Testis (tissue), 3 donors: ENCODE data around the gene RCOR1. TPM values are rescaled to one million over a fixed set of nuclear protein-coding genes. Genes with fewer than 3 reads are reported as not detected.

ENCODE experiments used
- DNase-seq: peaks from one replicate; pipeline ENCODE4 v3.0.0-alpha.2; 2019
- H3K27ac ChIP-seq, 2 donors: fragments of 200-600 bp; sonication (generic); one replicate each; pipeline ENCODE4 v1.5.1; 2019
- H3K27me3 ChIP-seq: fragments of 200-600 bp; sonication (generic); one replicate; pipeline ENCODE4 v1.5.1; 2019
- H3K36me3 ChIP-seq: fragments of 200-600 bp; sonication (generic); one replicate; pipeline ENCODE4 v1.5.1; 2017; ENCODE audit warnings: low read depth; ENCODE audit errors: missing control alignments
- H3K4me1 ChIP-seq: fragments of 200-600 bp; sonication (generic); one replicate; pipeline ENCODE4 v1.5.1; 2019
- H3K4me3 ChIP-seq, 2 donors: fragments of 200-600 bp; sonication (generic); one replicate each; pipeline ENCODE4 v1.5.1; 2017 to 2019
- H3K9me3 ChIP-seq: fragments of 200-600 bp; sonication (generic); one replicate; pipeline ENCODE4 v1.5.1; 2017
- CTCF ChIP-seq, 3 experiments: fragments of 450-650 bp in 2 of 3; fragments of 200-600 bp in 1 of 3; sonication (generic) in 1 of 3; IDR thresholded peaks; one replicate each; pipeline ENCODE4 v1.5.1; 2016 to 2019; ENCODE audit warnings: antibody characterized with exemption in 3 of 3, mild to moderate bottlenecking in 2 of 3, moderate library complexity in 1 of 3
- POLR2A ChIP-seq: fragments of 450-650 bp; IDR thresholded peaks from one replicate; pipeline ENCODE4 v1.6.1; 2017; ENCODE audit warnings: antibody characterized with exemption, mild to moderate bottlenecking, moderate library complexity
- WGBS, 2 donors: methylation state at CpG; one replicate each; pipeline ENCODE4 v1.1.5; 2018; 5-methylcytosine and 5-hydroxymethylcytosine counted together
- intact Hi-C: fragments of 100-400 bp; cut with DNase I; formaldehyde crosslinking; loops from one replicate; pipeline ENCODE4 v1.15.1; 2023; ENCODE audit warnings: low total_unique reads
- polyA plus RNA-seq: library from polyadenylated mRNA; stranded (reverse); fragments of 350-450 nt; fragmentation: Illumina TruSeq; extraction: RNeasy Lipid Tissue Mini Kit (QIAGEN cat#74804); gene quantifications from one replicate; pipeline ENCODE4 v1.2.3, GENCODE V29; 2014; ENCODE audit warnings: low read depth, low replicate concordance; ENCODE audit not compliant: insufficient read depth
- total RNA-seq, 2 donors: library from RNA; depleted of rRNA; stranded (reverse); fragments of >200 nt; gene quantifications; one replicate each; pipeline ENCODE4 v1.2.3, GENCODE V29; 2016

Gene RCOR1
- total and polyA plus RNA-seq, 3 donors from 2014 or later = 33.8 to 37.8 (median 33.9) TPM

- whole genome bisulfite sequencing, 2 donors = 89 to 97% methylated on average over 5 to 12 of the region's 12 CpGs
- no peak for TF ChIP-seq POLR2A
- TF ChIP-seq CTCF (IDR thresholded peaks at IDR 0.05) = no peak
- Histone ChIP-seq H3K27me3 (no peaks in the 10 kb centered on the region), H3K9me3 (no peaks in the 10 kb centered on the region), H3K36me3 (no peaks in the 10 kb centered on the region), H3K4me1 (no peaks in the 10 kb centered on the region), H3K27ac (no peak overlapping the region), H3K4me3 (no peak overlapping the region)
- DNase-seq = no peak
- intact Hi-C loops = no loop called here
Observed at GRCh38 chr14:102557434-102558226, 34.8 kb upstream of the RCOR1 start.

- DNase-seq = no peak
- intact Hi-C loops = no loop called here
- TF ChIP-seq CTCF (IDR thresholded peaks at IDR 0.05) (no peak), POLR2A (no peak)
- 71 to 92% methylated on average over 2 to 4 of the region's 4 CpGs for WGBS, 2 donors
- H3K36me3 ChIP-seq = no peaks in the 10 kb centered on the region
- no peaks in the 10 kb centered on the region for H3K27me3 ChIP-seq
- H3K9me3 ChIP-seq = no peaks in the 10 kb centered on the region
- H3K27ac ChIP-seq = no peak overlapping the region
- no peak overlapping the region for H3K4me3 ChIP-seq
- H3K4me1 ChIP-seq = no peaks in the 10 kb centered on the region
Observed at GRCh38 chr14:102558556-102558955, 33.9 kb upstream of the RCOR1 start.

DNA sequence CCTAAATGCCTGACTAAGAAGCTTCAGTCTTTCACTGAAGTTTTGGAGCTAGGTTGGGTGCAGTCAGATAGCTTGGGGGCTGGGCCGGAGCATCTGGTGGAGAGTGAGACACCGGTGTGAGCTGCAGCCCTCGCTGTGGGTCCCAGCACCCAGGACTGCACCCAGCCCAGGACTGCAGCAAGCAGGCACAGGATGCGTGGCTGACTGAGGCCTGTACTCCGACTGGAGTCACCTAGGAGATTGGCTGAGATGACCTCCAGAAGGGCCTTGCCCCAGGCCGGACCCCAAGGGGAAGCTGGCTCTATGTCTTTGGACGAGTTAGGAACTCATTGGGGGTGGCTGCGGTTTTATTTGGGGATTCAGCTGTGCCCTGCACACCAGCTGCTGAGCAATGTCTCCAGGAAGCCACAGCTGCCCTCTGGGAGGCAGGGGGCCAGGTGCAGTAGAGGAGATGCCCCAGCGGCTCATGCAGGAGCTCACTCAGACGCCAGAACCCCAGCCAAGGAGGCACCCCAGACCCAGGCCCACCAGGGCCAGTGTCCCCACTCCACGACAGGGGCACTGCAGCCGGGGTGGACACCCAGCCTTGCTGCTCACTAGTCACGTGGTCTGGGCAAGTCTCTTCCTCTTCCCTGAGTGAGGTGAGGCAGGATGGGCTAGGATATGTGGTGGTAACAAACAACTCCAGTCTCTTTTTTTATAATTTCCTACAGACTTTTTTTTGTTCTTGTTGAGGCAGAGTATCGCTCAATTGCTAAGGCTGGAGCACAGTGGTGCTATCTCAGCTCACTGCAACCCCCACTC is 31.8 kb upstream of the RCOR1 start:
- no peak for TF ChIP-seq CTCF (IDR thresholded peaks at IDR 0.05)
- no peak for TF ChIP-seq POLR2A
- Histone ChIP-seq H3K27ac (no peak overlapping the region), H3K36me3 (no peaks in the 10 kb centered on the region), H3K4me3 (no peak overlapping the region), H3K9me3 (no peaks in the 10 kb centered on the region), H3K4me1 (no peaks in the 10 kb centered on the region), H3K27me3 (no peaks in the 10 kb centered on the region)
- 78 to 80% methylated on average over 8 to 14 of the region's 14 CpGs for WGBS, 2 donors
- no peak for DNase-seq
- intact Hi-C loops = no loop called here

DNA sequence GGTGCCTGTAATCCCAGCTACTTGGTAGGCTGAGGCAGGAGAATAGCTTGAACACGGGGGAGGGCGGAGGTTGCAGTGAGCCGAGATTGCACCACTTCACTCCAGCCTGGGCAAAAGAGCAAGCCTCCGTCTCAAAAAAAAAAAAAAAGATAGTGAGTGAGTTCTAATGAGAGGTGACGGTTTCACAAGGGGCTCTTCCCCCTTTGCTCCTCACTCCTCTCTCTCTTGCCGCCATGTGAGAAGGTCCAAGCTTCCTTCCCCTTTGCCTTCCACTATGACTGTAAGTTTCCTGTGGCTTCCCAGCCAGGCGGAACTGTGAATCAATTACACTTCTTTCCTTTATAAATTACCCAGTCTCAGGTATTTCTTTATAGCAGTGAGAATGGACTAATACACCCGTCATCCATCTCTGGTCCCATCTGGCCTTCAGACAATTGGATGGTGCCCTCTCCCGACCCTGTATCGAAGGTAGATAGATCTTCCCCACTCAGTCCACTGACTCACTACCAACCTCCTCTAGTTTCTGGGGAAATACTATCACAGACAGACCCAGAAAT is 27.0 kb upstream of the RCOR1 start:
- H3K27ac ChIP-seq = no peak overlapping the region
- no peak overlapping the region for H3K4me3 ChIP-seq
- TF ChIP-seq POLR2A = no peak
- TF ChIP-seq CTCF (IDR thresholded peaks at IDR 0.05) = no peak
- no peak for DNase-seq
- 80 to 84% methylated on average over 10 of the region's 10 CpGs for WGBS, 2 donors
- no peaks in the 10 kb centered on the region for H3K4me1 ChIP-seq
- no peaks in the 10 kb centered on the region for H3K9me3 ChIP-seq
- no peaks in the 10 kb centered on the region for H3K27me3 ChIP-seq
- no peaks in the 10 kb centered on the region for H3K36me3 ChIP-seq
- intact Hi-C loops = no loop called here
